Renal cortex interstitium (tissue), 11 donors: ENCODE measurements around the gene NAGK. TPM values are rescaled to one million over a fixed set of nuclear protein-coding genes. Genes with fewer than 3 reads are reported as not detected.
"Not testable (repeated sequence)": the region's sequence is repeated elsewhere in the genome, so short reads cannot be mapped to it uniquely, and the experiment has no call there.

Source experiments
- DNase-seq, 11 donors: peaks; one replicate each; pipeline ENCODE4 v3.0.0-alpha.2; 2013; ENCODE audit warnings: low read depth in 9 of 11, low spot score in 4 of 11; ENCODE audit errors: extremely low read depth in 1 of 11
- polyA plus RNA-seq, 3 donors: library from polyadenylated mRNA; unstranded; fragments of 120-200 nt; gene quantifications; one replicate each; pipeline ENCODE4 v1.2.1, GENCODE V29; 2013; ENCODE audit not compliant: insufficient read length in 3 of 3

NAGK gene
- polyA plus RNA-seq, 3 donors = 75.4 to 113 (median 94.7) TPM

- DNase-seq = not testable (repeated sequence)
Observed at GRCh38 chr2:71085325-71086003, 17.0 kb downstream of the NAGK start.

GRCh38 chr2:71089475-71089874 is 21.0 kb downstream of the NAGK start:
- not testable (repeated sequence) for DNase-seq

GRCh38 chr2:71091808-71092207 is 23.4 kb downstream of the NAGK start:
- DNase-seq = not testable (repeated sequence)

DNA sequence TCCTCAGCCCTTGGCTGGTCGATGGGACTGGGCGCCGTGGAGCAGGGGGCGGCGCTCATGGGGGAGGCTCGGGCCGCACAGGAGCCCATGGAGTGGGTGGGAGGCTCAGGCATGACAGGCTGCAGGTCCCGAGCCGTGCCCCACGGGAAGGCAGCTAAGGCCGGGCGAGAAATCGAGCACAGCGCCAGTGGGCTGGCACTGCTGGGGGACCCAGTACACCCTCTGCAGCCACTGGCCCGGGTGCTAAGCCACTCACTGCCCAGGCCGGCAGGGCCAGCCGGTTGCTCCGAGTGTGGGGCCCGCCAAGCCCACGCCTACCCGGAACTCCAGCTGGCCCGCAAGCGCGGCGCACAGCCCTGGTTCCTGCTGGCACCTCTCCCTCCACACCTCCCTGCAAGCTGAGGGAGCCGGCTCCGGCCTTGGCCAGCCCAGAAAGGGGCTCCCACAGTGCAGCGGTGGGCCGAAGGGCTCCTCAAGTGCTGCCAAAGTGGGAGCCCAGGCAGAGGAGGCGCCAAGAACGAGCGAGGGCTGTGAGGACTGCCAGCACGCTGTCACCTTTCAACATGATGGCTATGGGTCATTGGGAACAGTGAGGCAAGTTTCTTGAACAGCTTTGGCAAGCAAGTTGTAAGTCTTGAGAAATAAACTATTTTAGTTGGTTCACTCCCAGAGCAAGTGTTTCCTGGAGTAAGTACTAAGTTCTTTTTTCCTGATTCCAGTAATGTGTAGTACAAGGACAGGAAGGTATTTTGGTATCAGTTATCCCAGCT is 24.2 kb downstream of the NAGK start:
- not testable (repeated sequence) for DNase-seq

GRCh38 chr2:71100195-71100964 is 31.9 kb downstream of the NAGK start:
- DNase-seq = peak in 10 of 11 donors; percentile 6 to 23 (median 13)

DNA sequence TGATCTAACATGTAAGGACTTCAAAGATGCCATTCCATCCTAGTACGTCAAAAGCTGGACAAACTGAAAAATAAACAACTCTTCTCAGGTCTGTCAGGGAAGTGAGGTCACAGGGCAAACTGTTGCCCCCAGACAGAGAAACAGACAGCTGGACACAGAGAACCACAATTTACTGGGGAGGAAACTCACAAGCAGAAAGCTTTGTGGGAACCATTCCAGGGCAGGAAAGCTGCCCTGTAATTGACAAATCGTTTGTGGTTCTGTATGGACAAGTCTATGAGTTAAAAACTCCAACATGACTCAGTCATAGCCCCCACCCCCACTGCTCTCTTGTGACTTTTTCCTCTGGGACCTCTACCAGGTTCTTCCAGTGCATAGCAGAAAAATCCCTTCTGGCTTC is 33.2 kb downstream of the NAGK start:
- no peak for DNase-seq

DNA sequence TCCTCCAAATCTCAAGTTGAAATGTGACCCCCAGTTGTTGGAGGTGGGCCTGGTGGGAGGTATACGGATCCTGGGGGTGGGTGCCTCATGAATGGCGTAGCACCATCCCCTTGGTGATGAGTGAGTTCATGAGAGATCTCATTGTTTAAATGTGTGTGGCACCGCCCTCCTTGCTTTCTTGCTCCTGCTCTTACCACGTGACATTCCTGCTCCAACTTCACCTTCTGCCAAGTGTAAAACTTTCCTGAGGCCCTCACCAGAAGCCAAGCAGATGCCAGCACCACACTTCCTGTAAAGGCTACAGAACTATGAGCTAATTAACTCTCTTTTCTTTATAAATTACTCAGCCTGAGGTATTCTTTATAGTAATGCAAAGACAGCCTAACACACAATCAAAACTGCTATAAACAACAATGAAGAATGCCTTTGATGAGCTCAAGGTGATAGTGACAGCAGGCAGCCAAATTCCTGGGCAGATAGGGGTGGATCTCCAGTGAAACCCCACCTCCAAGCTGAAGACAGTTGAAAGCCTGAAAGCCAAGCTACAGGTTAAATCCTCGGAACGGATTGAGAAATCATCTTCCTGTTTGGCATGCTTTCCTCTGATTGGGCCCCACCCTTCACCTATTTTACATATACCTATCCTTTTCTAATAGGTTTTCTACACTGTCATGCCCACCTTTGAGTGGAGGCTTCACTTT is 34.7 kb downstream of the NAGK start:
- no peak for DNase-seq

DNA sequence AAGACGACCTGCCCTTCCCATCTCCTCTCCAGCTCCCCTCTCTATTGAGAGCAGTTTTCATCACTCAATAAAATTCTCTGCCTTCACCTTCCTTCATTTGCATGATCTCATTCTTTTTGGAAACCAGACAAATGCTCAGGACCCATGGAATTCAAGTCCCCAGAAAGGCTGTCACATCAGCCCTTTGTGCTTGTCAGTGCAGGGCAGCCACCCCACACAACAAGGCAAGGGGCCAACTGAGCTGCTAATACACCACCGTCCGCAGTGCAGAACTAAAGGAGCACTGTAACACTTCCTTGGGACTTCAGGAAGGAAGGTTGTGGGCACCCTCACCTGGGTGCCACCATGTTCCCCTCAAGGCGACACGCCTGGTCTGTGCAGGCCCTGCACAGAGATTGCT is 35.4 kb downstream of the NAGK start:
- DNase-seq = no peak

GRCh38 chr2:71106463-71106862 is 38.0 kb downstream of the NAGK start:
- not testable (repeated sequence) for DNase-seq

DNA sequence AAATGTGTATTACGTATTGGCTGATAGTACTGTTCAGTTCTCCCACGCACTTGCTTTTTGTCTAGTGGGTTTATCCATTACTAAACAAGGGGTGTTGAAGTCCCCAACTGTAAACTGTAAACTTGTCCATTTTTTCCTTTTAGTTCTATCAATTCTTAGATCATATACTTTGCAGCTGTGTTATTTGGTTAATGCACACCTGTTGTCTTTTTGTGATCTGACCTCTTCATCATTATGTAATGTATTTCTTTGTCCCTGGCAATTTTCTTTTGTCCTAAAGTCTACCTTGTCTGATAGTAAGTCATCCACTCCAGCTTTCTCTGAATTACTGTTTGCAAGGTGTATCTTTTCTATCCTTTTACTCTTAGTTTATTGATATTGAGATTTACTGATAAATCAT is 39.6 kb downstream of the NAGK start:
- DNase-seq = no peak

DNA sequence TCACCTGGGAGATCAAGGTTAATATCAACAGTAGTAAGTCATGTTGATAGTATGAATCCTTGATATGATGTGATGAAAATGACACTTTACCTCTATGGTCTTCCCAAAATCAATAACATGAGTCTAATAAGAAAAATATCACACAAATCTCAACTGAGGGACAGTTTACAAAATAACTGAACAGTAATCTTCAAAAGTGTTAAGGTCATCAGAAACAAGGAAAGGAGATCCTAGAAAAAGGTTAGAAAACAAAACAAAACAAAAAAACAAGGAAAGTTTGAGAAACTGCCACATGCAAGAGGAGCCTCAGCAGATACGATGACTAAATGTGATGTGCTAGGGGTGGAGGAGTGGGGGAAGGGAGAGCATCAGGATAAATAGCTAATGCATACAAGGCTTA is 45.4 kb downstream of the NAGK start:
- DNase-seq = no peak

DNA sequence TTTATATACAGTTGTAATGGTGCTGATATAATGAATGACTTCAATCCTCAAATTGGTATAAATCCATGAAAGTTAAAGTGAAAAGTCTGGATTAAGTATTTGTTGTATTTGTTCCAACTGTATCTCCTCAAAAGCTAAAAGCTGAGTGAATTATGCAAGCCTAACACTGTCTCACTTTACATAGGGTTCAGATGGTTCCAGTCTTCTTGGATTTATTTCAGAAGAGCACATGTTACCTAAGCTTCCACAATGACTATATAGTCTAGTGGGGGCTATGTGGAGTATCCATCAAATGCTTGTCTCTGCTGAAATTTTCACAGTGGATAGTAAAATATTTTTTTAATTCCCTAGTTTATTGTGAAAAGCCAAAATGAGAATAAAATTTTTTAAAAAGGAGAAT is 48.6 kb downstream of the NAGK start:
- no peak for DNase-seq

- DNase-seq = no peak
Observed at GRCh38 chr2:71120195-71120594, 51.7 kb downstream of the NAGK start.

DNA sequence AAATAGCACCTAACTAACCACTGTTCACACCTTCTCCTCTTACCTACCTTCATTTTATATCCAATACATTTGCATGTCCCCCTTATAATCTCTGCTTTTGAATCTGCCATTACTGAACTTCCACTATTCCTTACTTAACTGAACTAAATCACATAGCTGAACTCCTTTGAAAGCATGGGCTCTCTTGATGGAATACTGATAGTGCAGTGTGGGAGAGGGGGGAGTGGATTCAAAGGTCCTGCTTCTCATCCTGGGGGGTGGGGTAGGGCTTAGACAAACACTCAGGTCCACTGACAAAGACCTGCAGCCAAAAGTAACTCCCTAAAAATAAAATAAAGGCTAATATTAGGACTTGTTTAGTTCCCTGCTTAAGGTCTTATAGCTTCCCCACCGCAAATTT is 53.0 kb downstream of the NAGK start:
- DNase-seq = no peak

DNA sequence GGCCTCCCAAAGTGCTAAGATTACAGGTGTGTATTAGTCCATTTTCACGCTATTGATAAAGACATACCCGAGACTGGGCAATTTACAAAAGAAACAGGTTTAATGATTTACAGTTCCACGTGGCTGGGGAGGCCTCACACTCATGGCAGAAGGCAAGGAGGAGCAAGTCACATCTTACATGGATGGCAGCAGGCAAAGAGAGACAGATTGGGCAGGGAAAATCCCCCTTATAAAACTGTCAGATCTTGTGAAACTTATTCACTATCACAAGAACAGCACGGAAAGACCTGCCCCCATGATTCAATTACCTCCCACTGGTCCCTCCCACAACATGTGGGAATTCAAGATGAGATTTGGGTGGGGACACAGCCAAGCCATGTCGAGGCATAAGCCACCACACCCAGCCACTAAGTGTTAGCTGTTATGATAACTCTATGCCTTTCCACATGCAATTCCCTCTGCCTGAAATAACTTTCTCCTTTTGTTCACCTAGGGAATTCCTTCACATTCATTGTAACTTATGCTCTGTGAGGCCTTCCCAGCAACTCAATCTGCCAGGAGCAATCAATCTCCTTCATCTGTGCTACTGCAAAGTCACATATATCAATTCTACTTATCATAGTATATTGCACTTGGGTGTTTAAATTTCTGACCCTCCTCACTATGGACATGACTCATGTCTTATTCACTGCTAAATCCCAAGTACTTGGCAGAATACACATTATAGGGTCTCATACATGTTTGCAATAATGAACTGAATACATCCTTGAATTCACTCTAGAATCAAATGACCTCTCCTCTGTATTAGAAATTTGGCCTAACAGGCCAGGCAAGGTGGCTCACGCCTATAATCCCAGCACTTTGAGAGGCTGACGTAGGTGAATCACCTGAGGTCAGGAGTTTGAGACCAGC is 54.2 kb downstream of the NAGK start:
- no peak for DNase-seq

- DNase-seq = no peak
Observed at GRCh38 chr2:71125506-71126294, 57.3 kb downstream of the NAGK start.

GRCh38 chr2:71126957-71127356 is 58.5 kb downstream of the NAGK start:
- no peak for DNase-seq
